DND-41 (cell line): ENCODE results near the gene CTPS2.
A peak's percentile ranks its signal among the peaks of the same experiment; 100 is the strongest.

Experiments
- ATAC-seq: fragments of 200-7000 bp; cut with Tn5 transposase; 3 replicates; pipeline ENCODE4 v1.9.1; 2021; ENCODE audit warnings: low read depth; ENCODE audit not compliant: insufficient read depth
- DNase-seq: peaks from one replicate; pipeline ENCODE4 v3.0.0-alpha.2; 2020
- H2AFZ ChIP-seq: 2 replicates; pipeline ENCODE4 v1.6.0; 2012; ENCODE audit warnings: low read depth, low read length
- H3K27ac ChIP-seq: 2 replicates; pipeline ENCODE4 v1.5.1; 2012; ENCODE audit warnings: low read length, inconsistent platforms
- H3K27me3 ChIP-seq: fragments of 200-600 bp; sonication (generic); 2 replicates; pipeline ENCODE4 v1.6.0; 2012; ENCODE audit warnings: low read length, mild to moderate bottlenecking, inconsistent platforms; ENCODE audit not compliant: insufficient read depth, poor library complexity
- H3K36me3 ChIP-seq: 2 replicates; pipeline ENCODE4 v1.5.1; 2012; ENCODE audit warnings: low read length, inconsistent platforms; ENCODE audit not compliant: insufficient read depth
- H3K4me1 ChIP-seq: 2 replicates; pipeline ENCODE4 v1.5.1; 2012; ENCODE audit warnings: mild to moderate bottlenecking, low read length; ENCODE audit not compliant: insufficient read depth
- H3K4me2 ChIP-seq: 2 replicates; pipeline ENCODE4 v1.6.0; 2012; ENCODE audit warnings: mild to moderate bottlenecking, moderate library complexity, low read length, inconsistent platforms; ENCODE audit not compliant: insufficient read depth
- H3K4me3 ChIP-seq, 2 experiments: fragments of 200-600 bp in 1 of 2; shearing (Covaris generic) in 1 of 2; 2 replicates each; pipeline ENCODE4 v1.5.1; 2012 to 2016; ENCODE audit warnings: inconsistent platforms in 2 of 2, low read length in 2 of 2, mild to moderate bottlenecking in 2 of 2, low read depth in 1 of 2, moderate library complexity in 1 of 2
- H3K79me2 ChIP-seq: 2 replicates; pipeline ENCODE4 v1.6.0; 2012; ENCODE audit warnings: low read length, inconsistent platforms; ENCODE audit not compliant: insufficient read depth
- H3K9ac ChIP-seq: 2 replicates; pipeline ENCODE4 v1.6.0; 2012; ENCODE audit warnings: low read depth, mild to moderate bottlenecking, inconsistent platforms, low read length, moderate library complexity
- H3K9me3 ChIP-seq: 2 replicates; pipeline ENCODE4 v1.5.1; 2012; ENCODE audit warnings: low read length, moderate library complexity, mild to moderate bottlenecking, inconsistent platforms; ENCODE audit not compliant: insufficient read depth, severe bottlenecking
- H4K20me1 ChIP-seq: 2 replicates; pipeline ENCODE4 v1.6.0; 2012; ENCODE audit warnings: low read length; ENCODE audit not compliant: insufficient read depth
- CTCF ChIP-seq: IDR thresholded peaks from 2 replicates; pipeline ENCODE4 v1.5.1; 2012; ENCODE audit warnings: borderline replicate concordance, low read length, moderate library complexity, mild to moderate bottlenecking; ENCODE audit not compliant: poor library complexity, severe bottlenecking; ENCODE audit errors: extremely low read depth
- EZH2 ChIP-seq: IDR thresholded peaks from 3 replicates; pipeline ENCODE4 v1.6.1; 2012; ENCODE audit warnings: borderline replicate concordance, low read depth, mild to moderate bottlenecking, moderate library complexity, low read length, inconsistent platforms; ENCODE audit not compliant: severe bottlenecking

The CTPS2 gene

GRCh38 chrX:16725072-16725471, 12.6 kb upstream of the CTPS2 start:
- peaks cover 4% of the 10 kb centered on the region; the same call in 1 of the 2 replicates for H3K36me3 ChIP-seq
- no peak overlapping the region for H3K4me3 ChIP-seq
- H4K20me1 ChIP-seq: no peaks in the 10 kb centered on the region
- ATAC-seq (no peak), DNase-seq (no peak)
- H3K9ac ChIP-seq: no peak overlapping the region
- TF ChIP-seq EZH2 (no peak), CTCF (no peak)
- no peak overlapping the region for H2AFZ ChIP-seq
- no peaks in the 10 kb centered on the region for H3K9me3 ChIP-seq
- no peak overlapping the region for H3K27ac ChIP-seq
- H3K27me3 ChIP-seq: no peaks in the 10 kb centered on the region
- H3K79me2 ChIP-seq: peaks cover 27% of the 10 kb centered on the region
- peaks cover 13% of the 10 kb centered on the region for H3K4me1 ChIP-seq
- no peak overlapping the region for H3K4me2 ChIP-seq

DNA sequence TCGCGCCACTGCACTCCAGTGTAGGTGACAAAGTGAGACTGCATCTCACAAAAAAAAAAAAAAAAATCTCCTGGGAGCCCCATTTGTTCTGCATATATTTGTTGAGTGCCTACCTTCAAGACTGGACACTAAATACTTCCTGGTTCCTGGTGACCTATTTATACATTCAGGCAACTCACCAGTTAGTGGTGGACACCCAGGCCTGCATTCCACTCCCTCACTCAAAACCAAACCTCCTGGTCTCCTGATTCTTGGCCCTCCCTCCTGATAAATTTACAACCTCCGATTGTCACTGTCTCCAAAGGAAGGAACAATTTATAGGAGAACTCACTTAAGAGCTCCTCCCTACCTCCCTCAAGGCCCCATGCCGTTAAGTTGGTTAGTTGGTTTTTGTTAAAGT, 10.0 kb upstream of the CTPS2 start:
- no peak overlapping the region for H3K4me3 ChIP-seq
- peaks cover 4% of the 10 kb centered on the region; the same call in 1 of the 2 replicates for H3K36me3 ChIP-seq
- no peak overlapping the region for H3K9ac ChIP-seq
- TF ChIP-seq CTCF (no peak), EZH2 (no peak)
- no peaks in the 10 kb centered on the region for H3K27me3 ChIP-seq
- DNase-seq (no peak), ATAC-seq (no peak)
- H3K27ac ChIP-seq: no peak overlapping the region
- no peak overlapping the region for H2AFZ ChIP-seq
- H4K20me1 ChIP-seq: no peaks in the 10 kb centered on the region
- H3K4me1 ChIP-seq: peaks cover 20% of the 10 kb centered on the region
- peaks cover 35% of the 10 kb centered on the region for H3K79me2 ChIP-seq
- H3K4me2 ChIP-seq: no peak overlapping the region
- no peaks in the 10 kb centered on the region for H3K9me3 ChIP-seq

- ATAC-seq (peak; percentile 93), DNase-seq (peak; percentile 91)
- H3K79me2 ChIP-seq: peaks cover 35% of the 10 kb centered on the region
- peaks cover 20% of the 10 kb centered on the region for H3K4me1 ChIP-seq
- H3K9me3 ChIP-seq: no peaks in the 10 kb centered on the region
- peaks cover 4% of the 10 kb centered on the region; the same call in 1 of the 2 replicates for H3K36me3 ChIP-seq
- H4K20me1 ChIP-seq: no peaks in the 10 kb centered on the region
- H3K27ac ChIP-seq: peak within 1 kb of the TSS; percentile 87
- peak within 1 kb of the TSS; percentile 84 for H3K4me2 ChIP-seq
- peak within 1 kb of the TSS; percentile 93 for H2AFZ ChIP-seq
- TF ChIP-seq EZH2 (no peak), CTCF (no peak)
- peak within 1 kb of the TSS; percentile 60 to 68 for H3K4me3 ChIP-seq
- peak within 1 kb of the TSS; percentile 67 for H3K9ac ChIP-seq
- H3K27me3 ChIP-seq: no peaks in the 10 kb centered on the region
Measured at GRCh38 chrX:16719334-16720084, 7.0 kb upstream of the CTPS2 start, which contains the start of gene SYAP1. SYAP1 (plus strand) TSS chrX:16719612; CDS start chrX:16719725, 113 bp downstream.
